DOHH2 (cell line): ENCODE data around the gene CHN2.

Experiments used
- H3F3A ChIP-seq: fragments of 200-600 bp; sonication (generic), shearing (Covaris generic); 2 replicates; pipeline ENCODE4 v1.6.0; 2016; ENCODE audit warnings: antibody characterized with exemption, mild to moderate bottlenecking; ENCODE audit not compliant: control insufficient read depth, insufficient read depth
- H3K27ac ChIP-seq: fragments of 200-600 bp; sonication (generic); 2 replicates; pipeline ENCODE4 v1.5.1; 2014; ENCODE audit warnings: low read depth, mild to moderate bottlenecking, low read length, moderate library complexity
- H3K27me3 ChIP-seq: fragments of 200-600 bp; sonication (generic); 2 replicates; pipeline ENCODE4 v1.6.1; 2014; ENCODE audit warnings: mild to moderate bottlenecking, low read length, mixed read lengths; ENCODE audit not compliant: control insufficient read depth
- H3K36me3 ChIP-seq: fragments of 200-600 bp; sonication (generic); 2 replicates; pipeline ENCODE4 v1.6.1; 2014; ENCODE audit warnings: mild to moderate bottlenecking, low read length, moderate library complexity, mixed read lengths; ENCODE audit not compliant: control insufficient read depth
- H3K4me1 ChIP-seq: fragments of 200-600 bp; sonication (generic); 2 replicates; pipeline ENCODE4 v1.6.1; 2014; ENCODE audit warnings: mild to moderate bottlenecking, low read length, mixed read lengths; ENCODE audit not compliant: control insufficient read depth
- H3K4me2 ChIP-seq: fragments of 200-600 bp; sonication (generic); 2 replicates; pipeline ENCODE4 v1.6.0; 2014; ENCODE audit warnings: mild to moderate bottlenecking, low read length, moderate library complexity
- H3K4me3 ChIP-seq: fragments of 200-600 bp; sonication (generic); 2 replicates; pipeline ENCODE4 v1.5.1; 2014; ENCODE audit warnings: mild to moderate bottlenecking, low read length, mixed read lengths
- H3K79me2 ChIP-seq: fragments of 200-600 bp; sonication (generic); 2 replicates; pipeline ENCODE4 v1.6.1; 2014; ENCODE audit warnings: mild to moderate bottlenecking, low read length, mixed read lengths; ENCODE audit not compliant: control insufficient read depth
- H3K9me2 ChIP-seq: fragments of 200-600 bp; sonication (generic); replicated peaks from 2 replicates; pipeline ENCODE4 v1.6.1; 2014; ENCODE audit warnings: mild to moderate bottlenecking, low read length, mixed read lengths; ENCODE audit not compliant: control insufficient read depth
- H3K9me3 ChIP-seq: fragments of 200-600 bp; sonication (generic); 2 replicates; pipeline ENCODE4 v1.6.1; 2014; ENCODE audit warnings: antibody characterized with exemption, low read length, mixed read lengths; ENCODE audit not compliant: control insufficient read depth, insufficient read depth
- H4K20me1 ChIP-seq: fragments of 200-600 bp; sonication (generic); 2 replicates; pipeline ENCODE4 v1.6.0; 2014; ENCODE audit warnings: low read depth, mild to moderate bottlenecking, antibody characterized with exemption, low read length, moderate library complexity; ENCODE audit not compliant: control insufficient read depth, insufficient read depth
- CTCF ChIP-seq: fragments of 200-600 bp; sonication (generic); IDR thresholded peaks from one replicate; pipeline ENCODE4 v1.5.1; 2014; ENCODE audit warnings: antibody characterized with exemption, mild to moderate bottlenecking, low read depth, low read length; ENCODE audit not compliant: poor library complexity, severe bottlenecking
- EZH2phosphoT487 ChIP-seq: fragments of 200-600 bp; sonication (generic); IDR thresholded peaks from 2 replicates; pipeline ENCODE4 v1.6.1; 2017; ENCODE audit warnings: borderline replicate concordance, mild to moderate bottlenecking, antibody characterized with exemption, low read length, moderate library complexity, mixed read lengths

The CHN2 gene

GRCh38 chr7:29204491-29205272 is 10.1 kb downstream of the CHN2 start:
- Histone ChIP-seq H3F3A (no peaks in the 10 kb centered on the region), H3K27me3 (peaks cover 4% of the 10 kb centered on the region; the same call in 1 of the 2 replicates), H3K9me2 (no peaks in the 10 kb centered on the region), H3K36me3 (no peaks in the 10 kb centered on the region), H4K20me1 (0 out of 2 replicates have a peak, but pooled peaks cover 3% of the 10 kb centered on the region), H3K4me3 (no peak overlapping the region), H3K4me2 (no peak overlapping the region), H3K4me1 (no peaks in the 10 kb centered on the region), H3K9me3 (no peaks in the 10 kb centered on the region), H3K79me2 (no peaks in the 10 kb centered on the region), H3K27ac (no peak overlapping the region)
- TF ChIP-seq EZH2phosphoT487: no peak
- no peak for TF ChIP-seq CTCF

GRCh38 chr7:29207162-29207801 is 12.7 kb downstream of the CHN2 start:
- Histone ChIP-seq H3K4me2 (no peak overlapping the region), H3K4me3 (no peak overlapping the region), H3F3A (no peaks in the 10 kb centered on the region), H3K27me3 (peaks cover 4% of the 10 kb centered on the region; the same call in 1 of the 2 replicates), H3K9me2 (no peaks in the 10 kb centered on the region), H3K4me1 (no peaks in the 10 kb centered on the region), H4K20me1 (0 out of 2 replicates have a peak, but pooled peaks cover 3% of the 10 kb centered on the region), H3K36me3 (no peaks in the 10 kb centered on the region), H3K27ac (no peak overlapping the region), H3K79me2 (no peaks in the 10 kb centered on the region), H3K9me3 (no peaks in the 10 kb centered on the region)
- no peak for TF ChIP-seq EZH2phosphoT487
- TF ChIP-seq CTCF: no peak

GRCh38 chr7:29208410-29209250 is 14.1 kb downstream of the CHN2 start:
- Histone ChIP-seq H3K79me2 (no peaks in the 10 kb centered on the region), H3K4me1 (no peaks in the 10 kb centered on the region), H3K36me3 (no peaks in the 10 kb centered on the region), H4K20me1 (0 out of 2 replicates have a peak, but pooled peaks cover 3% of the 10 kb centered on the region), H3K4me2 (no peak overlapping the region), H3K27me3 (peaks cover 7% of the 10 kb centered on the region; the same call in 1 of the 2 replicates), H3F3A (no peaks in the 10 kb centered on the region), H3K27ac (no peak overlapping the region), H3K4me3 (no peak overlapping the region), H3K9me2 (no peaks in the 10 kb centered on the region), H3K9me3 (no peaks in the 10 kb centered on the region)
- TF ChIP-seq CTCF (no peak), EZH2phosphoT487 (no peak)
